Measurements from ENCODE around the gene TAPT1.

TAPT1 gene

DNA sequence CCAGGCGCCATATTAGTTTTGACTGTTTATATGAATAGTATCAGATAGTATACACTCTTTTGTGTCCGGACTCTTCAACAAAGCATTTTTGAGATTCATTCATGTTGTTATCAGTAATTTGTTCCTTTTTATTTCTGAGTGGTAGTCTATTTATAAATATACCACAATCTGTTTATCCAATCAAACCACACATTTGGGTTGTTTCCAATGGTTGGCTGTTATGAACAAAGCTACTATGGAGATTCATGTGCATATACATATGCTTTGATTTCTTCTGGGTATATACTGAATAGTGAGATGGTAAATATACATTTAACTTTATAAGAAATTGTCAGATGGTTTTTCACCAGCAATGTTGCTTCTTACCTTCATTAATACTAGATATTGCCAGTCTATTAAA, 36.8 kb upstream of the TAPT1 start:
- H3K27ac ChIP-seq (ENCODE audit: extremely low read depth, low read depth, low read length), result no peak overlapping the region
- ChIA-PET POLR2A (no interaction called here), CTCF (interaction anchor here (1.0 to 1.7 kb wide), 3 partner anchors 57 to 235 kb away, joined by 3 to 11 read pairs (median 5); no protein-coding TSS in a partner anchor)
- no peak overlapping the region for H3K4me3 ChIP-seq (ENCODE audit: low read depth, low read length)
- H3K36me3 ChIP-seq (ENCODE audit: control insufficient read depth in 2 of 2, insufficient read depth in 1 of 2, low read length in 2 of 2), result no peaks in the 10 kb centered on the region
- no peaks in the 10 kb centered on the region for H3K4me1 ChIP-seq (ENCODE audit: control insufficient read depth, insufficient read depth, low read length)
- no peak for TF ChIP-seq ZNF121 (tag by site-specific recombination; IDR thresholded peaks at IDR 0.05)
- TF ChIP-seq ZNF175 (tag by site-specific recombination; IDR thresholded peaks at IDR 0.05), result no peak
- no peak for TF ChIP-seq ZNF155 (tag by site-specific recombination; IDR thresholded peaks at IDR 0.05)
- no peak for TF ChIP-seq ZNF521 (tag by site-specific recombination; IDR thresholded peaks at IDR 0.05)
- TF ChIP-seq ZNF239 (tag by site-specific recombination; IDR thresholded peaks at IDR 0.05), result no peak
- TF ChIP-seq ZNF366 (tag by site-specific recombination; conservative IDR thresholded peaks at IDR 0.05), result no peak
- TF ChIP-seq ZNF394 (tag by site-specific recombination; IDR thresholded peaks at IDR 0.05; ENCODE audit: borderline replicate concordance), result no peak
- TF ChIP-seq ZFP69B (tag by site-specific recombination; IDR thresholded peaks at IDR 0.05), result no peak
- no peak for TF ChIP-seq KLF10 (tag by site-specific recombination; IDR thresholded peaks at IDR 0.05)
- no peak for TF ChIP-seq ZNF768 (tag by site-specific recombination; IDR thresholded peaks at IDR 0.05)
- TF ChIP-seq ZNF664 (tag by site-specific recombination; IDR thresholded peaks at IDR 0.05), result no peak
- no peak for TF ChIP-seq ZNF350 (tag by site-specific recombination; IDR thresholded peaks at IDR 0.05)
- no peaks in the 10 kb centered on the region for H3K9me3 ChIP-seq (ENCODE audit: control insufficient read depth, insufficient read depth, low read depth, low read length)

DNA sequence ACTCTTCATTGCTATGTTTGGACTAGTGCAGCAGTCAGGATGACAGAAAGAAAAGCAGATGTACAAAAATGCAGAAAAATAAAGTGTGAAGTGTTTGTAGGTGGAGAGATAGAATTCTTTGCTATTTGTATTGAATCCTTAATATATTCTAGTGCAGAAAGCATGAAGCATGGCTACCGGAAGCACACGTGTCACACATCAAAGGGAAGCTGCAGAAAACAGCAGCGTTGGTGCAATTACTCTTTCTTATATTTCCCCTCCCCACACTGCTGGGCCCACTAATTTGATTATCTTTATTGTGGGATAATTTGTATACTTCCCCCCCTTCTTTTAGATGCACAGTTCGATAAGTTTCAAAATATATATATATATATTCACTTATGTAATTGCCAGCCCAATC, 35.9 kb upstream of the TAPT1 start:
- POLR2A ChIA-PET, result no interaction called here
- Histone ChIP-seq H3K27ac (ENCODE audit: extremely low read depth, low read depth, low read length) (no peak overlapping the region), H3K36me3 (ENCODE audit: control insufficient read depth in 2 of 2, insufficient read depth in 1 of 2, low read length in 2 of 2) (no peaks in the 10 kb centered on the region), H3K9me3 (ENCODE audit: control insufficient read depth, insufficient read depth, low read depth, low read length) (no peaks in the 10 kb centered on the region), H3K4me3 (ENCODE audit: low read depth, low read length) (no peak overlapping the region), H3K4me1 (ENCODE audit: control insufficient read depth, insufficient read depth, low read length) (no peaks in the 10 kb centered on the region)
- CTCF ChIA-PET, result no interaction called here
- TF ChIP-seq ZFHX2 (tag by site-specific recombination; conservative IDR thresholded peaks at IDR 0.05) (no peak), ZNF558 (tag by site-specific recombination; IDR thresholded peaks at IDR 0.05) (no peak)
- TF ChIP-seq, protein P1, sequence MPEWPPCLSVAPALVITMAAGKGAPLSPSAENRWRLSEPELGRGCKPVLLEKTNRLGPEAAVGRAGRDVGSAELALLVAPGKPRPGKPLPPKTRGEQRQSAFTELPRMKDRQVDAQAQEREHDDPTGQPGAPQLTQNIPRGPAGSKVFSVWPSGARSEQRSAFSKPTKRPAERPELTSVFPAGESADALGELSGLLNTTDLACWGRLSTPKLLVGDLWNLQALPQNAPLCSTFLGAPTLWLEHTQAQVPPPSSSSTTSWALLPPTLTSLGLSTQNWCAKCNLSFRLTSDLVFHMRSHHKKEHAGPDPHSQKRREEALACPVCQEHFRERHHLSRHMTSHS (tag by site-specific recombination; IDR thresholded peaks at IDR 0.05), result no peak

DNA sequence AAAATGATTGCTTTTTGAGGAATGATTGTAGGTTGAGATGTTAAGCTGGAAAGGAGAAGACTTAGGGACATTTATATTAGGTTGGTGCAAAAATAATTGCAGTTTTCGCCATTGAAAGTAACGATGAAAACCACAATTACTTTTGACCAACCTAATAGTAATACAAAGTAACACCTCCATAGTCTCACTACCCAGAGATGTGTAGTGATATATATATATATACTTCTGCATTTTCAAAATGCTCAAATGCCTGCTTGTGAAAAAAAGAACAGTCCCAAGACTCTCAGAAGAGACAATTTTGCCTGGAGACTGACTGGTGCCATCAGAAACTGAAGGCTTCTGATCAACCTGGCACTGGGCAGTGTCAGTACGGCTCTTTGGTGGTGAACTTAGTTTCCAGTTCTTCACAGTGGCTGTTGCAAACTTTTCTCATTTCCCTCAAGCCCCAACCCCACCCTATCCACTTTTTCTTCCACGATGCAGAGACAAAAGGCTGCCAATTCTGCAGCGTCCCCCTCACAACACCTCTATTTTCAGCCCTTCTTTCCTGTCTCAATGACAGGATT, 35.1 kb upstream of the TAPT1 start:
- ChIA-PET POLR2A (no interaction called here), CTCF (no interaction called here)
- Histone ChIP-seq H3K4me3 (ENCODE audit: low read depth, low read length) (no peak overlapping the region), H3K36me3 (ENCODE audit: control insufficient read depth in 2 of 2, insufficient read depth in 1 of 2, low read length in 2 of 2) (no peaks in the 10 kb centered on the region), H3K4me1 (ENCODE audit: control insufficient read depth, insufficient read depth, low read length) (no peaks in the 10 kb centered on the region), H3K27ac (ENCODE audit: extremely low read depth, low read depth, low read length) (no peak overlapping the region), H3K9me3 (ENCODE audit: control insufficient read depth, insufficient read depth, low read depth, low read length) (no peaks in the 10 kb centered on the region)
- no peak for TF ChIP-seq BCL11B (tag by site-specific recombination; IDR thresholded peaks at IDR 0.05; ENCODE audit: low read depth)
- TF ChIP-seq ZNF23 (tag by site-specific recombination; IDR thresholded peaks at IDR 0.05; ENCODE audit: borderline replicate concordance), result no peak
- TF ChIP-seq ZFP37 (tag by site-specific recombination; IDR thresholded peaks at IDR 0.05), result no peak
- TF ChIP-seq SP7 (tag by site-specific recombination; IDR thresholded peaks at IDR 0.05), result no peak
- TF ChIP-seq SCRT2 (tag by site-specific recombination; IDR thresholded peaks at IDR 0.05), result no peak
- TF ChIP-seq, protein P2, sequence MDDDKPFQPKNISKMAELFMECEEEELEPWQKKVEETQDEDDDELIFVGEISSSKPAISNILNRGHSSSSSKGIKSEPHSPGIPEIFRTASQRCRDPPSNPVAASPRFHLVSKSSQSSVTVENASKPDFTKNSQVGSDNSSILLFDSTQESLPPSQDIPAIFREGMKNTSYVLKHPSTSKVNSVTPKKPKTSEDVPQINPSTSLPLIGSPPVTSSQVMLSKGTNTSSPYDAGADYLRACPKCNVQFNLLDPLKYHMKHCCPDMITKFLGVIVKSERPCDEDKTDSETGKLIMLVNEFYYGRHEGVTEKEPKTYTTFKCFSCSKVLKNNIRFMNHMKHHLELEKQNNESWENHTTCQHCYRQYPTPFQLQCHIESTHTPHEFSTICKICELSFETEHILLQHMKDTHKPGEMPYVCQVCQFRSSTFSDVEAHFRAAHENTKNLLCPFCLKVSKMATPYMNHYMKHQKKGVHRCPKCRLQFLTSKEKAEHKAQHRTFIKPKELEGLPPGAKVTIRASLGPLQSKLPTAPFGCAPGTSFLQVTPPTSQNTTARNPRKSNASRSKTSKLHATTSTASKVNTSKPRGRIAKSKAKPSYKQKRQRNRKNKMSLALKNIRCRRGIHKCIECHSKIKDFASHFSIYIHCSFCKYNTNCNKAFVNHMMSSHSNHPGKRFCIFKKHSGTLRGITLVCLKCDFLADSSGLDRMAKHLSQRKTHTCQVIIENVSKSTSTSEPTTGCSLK (tag by site-specific recombination; IDR thresholded peaks at IDR 0.05), result no peak
- TF ChIP-seq ZNF596 (tag by site-specific recombination; IDR thresholded peaks at IDR 0.05), result no peak
- TF ChIP-seq WT1 (tag by site-specific recombination; IDR thresholded peaks at IDR 0.05), result no peak
- TF ChIP-seq PRDM1 (tag by site-specific recombination; IDR thresholded peaks at IDR 0.05), result no peak
- no peak for TF ChIP-seq ZNF146 (tag by site-specific recombination; IDR thresholded peaks at IDR 0.05)
- TF ChIP-seq ZNF37A (tag by site-specific recombination; IDR thresholded peaks at IDR 0.05), result no peak
- TF ChIP-seq, protein P3, sequence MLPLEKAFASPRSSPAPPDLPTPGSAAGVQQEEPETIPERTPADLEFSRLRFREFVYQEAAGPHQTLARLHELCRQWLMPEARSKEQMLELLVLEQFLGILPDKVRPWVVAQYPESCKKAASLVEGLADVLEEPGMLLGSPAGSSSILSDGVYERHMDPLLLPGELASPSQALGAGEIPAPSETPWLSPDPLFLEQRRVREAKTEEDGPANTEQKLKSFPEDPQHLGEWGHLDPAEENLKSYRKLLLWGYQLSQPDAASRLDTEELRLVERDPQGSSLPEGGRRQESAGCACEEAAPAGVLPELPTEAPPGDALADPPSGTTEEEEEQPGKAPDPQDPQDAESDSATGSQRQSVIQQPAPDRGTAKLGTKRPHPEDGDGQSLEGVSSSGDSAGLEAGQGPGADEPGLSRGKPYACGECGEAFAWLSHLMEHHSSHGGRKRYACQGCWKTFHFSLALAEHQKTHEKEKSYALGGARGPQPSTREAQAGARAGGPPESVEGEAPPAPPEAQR (tag by site-specific recombination; IDR thresholded peaks at IDR 0.05), result no peak
- TF ChIP-seq ZNF544 (tag by site-specific recombination; IDR thresholded peaks at IDR 0.05), result no peak
- no peak for TF ChIP-seq ZNF274 (IDR thresholded peaks at IDR 0.05; ENCODE audit: low read length)
- TF ChIP-seq ZNF274 (tag by site-specific recombination; IDR thresholded peaks at IDR 0.05; ENCODE audit: borderline replicate concordance), result no peak

Data from HEK293 (cell line).